Common myeloid progenitor, CD34-positive (primary cell): ENCODE results near the gene IQCH.

ENCODE experiments used
- CTCF ChIA-PET: fragments of 350-600 bp; sonication (Branson Sonifier 250); formaldehyde crosslinking; loops from one replicate; lab custom pipeline; 2021; ENCODE audit warnings: antibody characterized with exemption; lab: Charles Lee
- POLR2A ChIA-PET: fragments of 350-600 bp; sonication (Branson Sonifier 250); formaldehyde crosslinking; loops from one replicate; lab custom pipeline; 2021; ENCODE audit warnings: antibody characterized with exemption; lab: Charles Lee
- DNase-seq, 3 donors: peaks; one replicate each; pipeline versions ENCODE4 v3.0.0 to v3.0.0-alpha.2; 2013
- H3K27ac ChIP-seq, 2 experiments: 1 replicate in 1 of 2; 2 replicates in 1 of 2; pipeline ENCODE4 v1.7.0; 2013; ENCODE audit warnings: inconsistent platforms in 2 of 2, low read length in 2 of 2, mild to moderate bottlenecking in 2 of 2, low read depth in 1 of 2, moderate library complexity in 1 of 2; ENCODE audit not compliant: severe bottlenecking in 2 of 2, insufficient read depth in 1 of 2, poor library complexity in 1 of 2
- H3K27me3 ChIP-seq, 5 experiments: replicated peaks in 2 of 5; 1 replicate in 3 of 5; 2 replicates in 2 of 5; pipeline versions ENCODE4 v1.6.1 to v1.7.0; 2013; ENCODE audit warnings: low read length in 4 of 5, mild to moderate bottlenecking in 2 of 5, moderate library complexity in 2 of 5, inconsistent platforms in 1 of 5; ENCODE audit not compliant: insufficient read depth in 5 of 5, control insufficient read depth in 4 of 5
- H3K36me3 ChIP-seq, 4 experiments: 1 replicate in 2 of 4; 2 replicates in 2 of 4; pipeline versions ENCODE4 v1.6.1 to v1.7.0; 2013; ENCODE audit warnings: low read length in 3 of 4, control low read depth in 1 of 4, mild to moderate bottlenecking in 1 of 4; ENCODE audit not compliant: control insufficient read depth in 4 of 4, insufficient read depth in 4 of 4
- H3K4me1 ChIP-seq, 4 experiments: 1 replicate in 3 of 4; 2 replicates in 1 of 4; pipeline versions ENCODE4 v1.6.1 to v1.7.1; 2013; ENCODE audit warnings: low read length in 3 of 4, mild to moderate bottlenecking in 3 of 4, control low read depth in 1 of 4, inconsistent platforms in 1 of 4, moderate library complexity in 1 of 4; ENCODE audit not compliant: control insufficient read depth in 4 of 4, insufficient read depth in 4 of 4; ENCODE audit errors: control extremely low read depth in 1 of 4
- H3K4me3 ChIP-seq, 7 experiments: 1 replicate in 4 of 7; 2 replicates in 3 of 7; pipeline versions ENCODE4 v1.5.1 to v1.7.0; 2013; ENCODE audit warnings: mild to moderate bottlenecking in 7 of 7, low read length in 6 of 7, moderate library complexity in 6 of 7, inconsistent platforms in 2 of 7, low read depth in 2 of 7, control low read depth in 1 of 7; ENCODE audit not compliant: insufficient read depth in 4 of 7, control insufficient read depth in 1 of 7; ENCODE audit errors: extremely low read depth in 1 of 7
- H3K9me3 ChIP-seq, 5 experiments: 1 replicate in 4 of 5; 2 replicates in 1 of 5; pipeline versions ENCODE4 v1.6.1 to v1.7.1; 2013; ENCODE audit warnings: low read length in 4 of 5, mild to moderate bottlenecking in 2 of 5, inconsistent platforms in 1 of 5, low read depth in 1 of 5, moderate library complexity in 1 of 5; ENCODE audit not compliant: control insufficient read depth in 4 of 5, insufficient read depth in 2 of 5; ENCODE audit errors: control extremely low read depth in 1 of 5
- WGBS: methylation state at CpG from one replicate; pipeline ENCODE4 v1.1.5; 2013; ENCODE audit not compliant: insufficient coverage; 5-methylcytosine and 5-hydroxymethylcytosine counted together

IQCH gene

DNA sequence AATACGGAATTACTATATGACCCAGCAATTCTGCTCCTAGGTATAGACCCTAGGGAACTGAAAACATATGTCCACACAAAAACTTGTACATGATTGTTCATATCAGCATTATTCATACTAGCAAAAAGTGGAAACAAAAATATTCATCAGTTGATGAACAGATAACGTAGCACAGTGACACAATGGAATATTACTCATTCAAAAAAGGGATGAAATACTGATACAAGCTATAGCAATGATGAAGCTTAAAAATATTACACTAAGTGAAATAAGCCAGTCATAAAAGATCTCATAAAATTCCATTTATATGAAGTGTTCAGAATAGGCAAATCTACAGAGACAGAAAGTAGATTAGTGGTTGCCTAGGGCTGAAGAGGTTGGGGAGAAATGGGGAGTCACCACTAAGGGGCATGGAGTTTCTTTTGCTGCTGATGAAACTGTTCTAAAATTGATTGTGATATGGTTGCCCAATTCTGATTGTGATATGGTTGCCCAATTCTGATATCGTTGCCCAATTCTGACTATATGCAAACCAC lies 276.9 kb downstream of the IQCH start:
- Histone ChIP-seq H3K27me3 (no peaks in the 10 kb centered on the region), H3K4me1 (no peaks in the 10 kb centered on the region), H3K36me3 (peaks cover 0 to 16% (median 8%) of the 10 kb centered on the region in 4 experiments), H3K27ac (no peak overlapping the region), H3K4me3 (no peak overlapping the region), H3K9me3 (no peaks in the 10 kb centered on the region)
- ChIA-PET CTCF (no interaction called here), POLR2A (no interaction called here)
- no peak for DNase-seq
- 100% methylated on average over 2 of the region's 3 CpGs for WGBS

DNA sequence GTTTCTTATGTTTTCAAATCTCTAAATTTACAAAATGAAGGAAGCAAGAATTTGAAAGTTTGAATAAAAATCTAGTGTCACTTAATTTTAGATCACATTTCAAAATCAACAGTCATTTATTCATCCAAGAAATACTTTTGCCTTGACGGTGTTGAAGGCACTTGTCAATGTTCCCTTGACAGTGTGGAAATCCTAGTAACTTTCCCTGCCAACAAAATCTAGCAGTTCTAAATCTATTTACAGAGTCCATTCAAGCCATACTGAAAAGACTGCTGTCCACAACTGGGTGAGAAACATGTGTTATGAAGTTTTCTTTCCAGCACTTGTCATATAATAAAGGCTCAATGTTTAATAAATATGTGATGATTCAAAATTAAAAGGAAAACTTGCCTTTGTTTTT lies 279.3 kb downstream of the IQCH start:
- CTCF ChIA-PET: interaction anchor here (1.4 kb wide), 1 partner anchor 10 kb away, joined by 6 read pairs; no protein-coding TSS in a partner anchor
- 100% methylated on average over 1 of the region's 1 CpG for WGBS
- Histone ChIP-seq H3K27me3 (no peaks in the 10 kb centered on the region), H3K27ac (no peak overlapping the region), H3K9me3 (no peaks in the 10 kb centered on the region), H3K4me1 (no peaks in the 10 kb centered on the region), H3K4me3 (no peak overlapping the region), H3K36me3 (no peaks in the 10 kb centered on the region)
- DNase-seq: no peak
- POLR2A ChIA-PET: no interaction called here

DNA sequence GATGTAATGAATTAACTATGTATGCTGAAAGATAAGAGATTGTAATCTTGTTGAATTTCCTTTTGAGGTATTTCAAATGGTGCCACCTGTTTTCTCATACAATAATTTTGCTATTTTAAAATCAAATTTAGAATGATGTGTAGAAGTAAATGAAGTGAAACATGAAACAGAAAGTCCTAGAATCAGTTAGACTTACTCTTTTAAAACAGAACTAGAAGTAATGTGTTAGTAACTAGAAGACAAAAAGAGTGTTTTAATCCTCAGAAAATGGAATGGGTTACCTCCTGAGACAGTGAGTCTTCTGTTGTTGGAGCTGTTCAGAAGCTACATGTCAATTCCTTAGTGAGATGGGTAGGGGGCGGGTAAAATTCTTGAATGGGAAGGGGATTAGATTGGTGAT lies 279.8 kb downstream of the IQCH start:
- H3K27ac ChIP-seq: no peak overlapping the region
- no peaks in the 10 kb centered on the region for H3K36me3 ChIP-seq
- ChIA-PET CTCF (interaction anchor here (1.4 kb wide), 1 partner anchor 10 kb away, joined by 6 read pairs; no protein-coding TSS in a partner anchor), POLR2A (no interaction called here)
- WGBS: no CpG with 5 or more reads among the region's 1 CpG
- H3K9me3 ChIP-seq: no peaks in the 10 kb centered on the region
- no peak overlapping the region for H3K4me3 ChIP-seq
- DNase-seq: no peak
- peaks cover 0 to under 1% (median under 1%) of the 10 kb centered on the region in 4 experiments for H3K4me1 ChIP-seq
- H3K27me3 ChIP-seq: no peaks in the 10 kb centered on the region

DNA sequence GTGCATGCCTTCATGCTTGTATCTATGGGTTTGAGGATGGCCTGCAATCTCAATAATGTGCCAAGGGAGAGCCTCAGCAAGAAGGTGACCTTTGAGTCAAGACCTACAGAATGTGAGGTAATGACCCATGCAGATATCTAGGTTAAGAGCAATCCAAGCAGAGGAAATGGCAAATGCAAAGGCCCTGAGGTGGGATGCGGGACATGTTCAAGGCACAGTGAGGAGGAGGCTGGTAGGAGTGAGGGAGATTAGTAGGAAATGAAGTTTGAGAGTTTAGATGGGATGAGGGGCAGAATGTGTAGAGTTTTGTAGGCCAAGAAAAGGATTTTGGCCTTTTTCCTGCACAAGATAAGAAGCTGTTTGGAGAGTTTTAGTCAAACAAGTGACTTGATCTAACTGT lies 283.2 kb downstream of the IQCH start:
- ChIA-PET POLR2A (no interaction called here), CTCF (interaction anchor here (2.0 kb wide), 1 partner anchor 10 kb away, joined by 5 read pairs; no protein-coding TSS in a partner anchor)
- no peaks in the 10 kb centered on the region for H3K27me3 ChIP-seq
- H3K36me3 ChIP-seq: no peaks in the 10 kb centered on the region
- no peak overlapping the region for H3K27ac ChIP-seq
- DNase-seq: no peak
- H3K9me3 ChIP-seq: no peaks in the 10 kb centered on the region
- WGBS: 100% methylated on average over 1 of the region's 1 CpG
- peaks cover 5 to 19% (median 14%) of the 10 kb centered on the region in 4 experiments for H3K4me1 ChIP-seq
- H3K4me3 ChIP-seq: no peak overlapping the region

DNA sequence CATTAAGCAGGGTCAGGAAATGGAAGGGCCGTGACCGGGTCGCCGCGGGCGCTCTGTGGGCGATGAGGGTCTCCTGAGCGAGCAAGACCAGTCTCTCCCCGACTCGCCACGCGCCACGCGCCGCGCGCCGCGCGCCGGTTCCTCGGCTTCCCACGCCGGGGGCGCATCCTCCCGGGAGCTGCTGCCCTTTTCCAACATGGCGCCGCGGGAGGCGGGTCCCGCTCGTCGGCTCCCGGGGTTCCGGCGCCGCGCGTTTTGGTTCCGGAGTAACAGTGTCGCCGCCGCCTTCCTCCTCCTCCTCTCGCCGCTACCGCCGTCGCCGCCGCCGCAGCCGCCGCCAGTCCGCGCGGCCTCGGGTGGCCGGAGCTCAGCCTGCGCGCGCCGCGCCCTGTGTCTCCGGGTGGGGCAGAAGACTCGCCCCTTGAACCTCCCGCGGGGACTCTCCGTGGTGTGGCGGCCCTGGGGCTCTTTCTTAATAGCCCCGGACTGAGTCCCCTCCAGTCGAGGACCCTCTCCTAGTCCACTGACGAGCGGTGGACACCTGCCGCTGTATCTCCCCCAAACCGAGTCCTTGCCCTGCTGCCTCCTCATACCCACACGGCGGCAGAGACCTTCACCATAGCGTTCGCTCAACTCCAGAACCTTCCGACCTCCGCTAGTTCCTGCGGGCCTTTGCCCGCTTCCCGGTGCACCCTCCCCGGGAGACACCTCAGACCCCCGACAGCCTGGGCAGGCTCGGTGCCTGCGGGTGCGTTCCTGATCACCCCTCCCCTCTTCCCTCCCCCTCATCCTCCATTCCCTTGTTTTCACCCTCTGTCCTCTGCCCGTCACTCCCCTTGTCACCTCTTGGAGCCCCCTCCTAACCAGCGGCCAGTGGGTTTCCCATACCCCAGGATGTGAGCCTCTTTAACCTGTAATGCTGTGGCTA lies 288.1 kb downstream of the IQCH start, which contains the start of gene MAP2K5:
Gene MAP2K5, plus strand, starts transcription at position 284 of the 928 bp plus-strand sequence. Its CDS starts 633 bp downstream, at position 917.
- WGBS: 0% methylated on average over 49 of the region's 91 CpGs

DNA sequence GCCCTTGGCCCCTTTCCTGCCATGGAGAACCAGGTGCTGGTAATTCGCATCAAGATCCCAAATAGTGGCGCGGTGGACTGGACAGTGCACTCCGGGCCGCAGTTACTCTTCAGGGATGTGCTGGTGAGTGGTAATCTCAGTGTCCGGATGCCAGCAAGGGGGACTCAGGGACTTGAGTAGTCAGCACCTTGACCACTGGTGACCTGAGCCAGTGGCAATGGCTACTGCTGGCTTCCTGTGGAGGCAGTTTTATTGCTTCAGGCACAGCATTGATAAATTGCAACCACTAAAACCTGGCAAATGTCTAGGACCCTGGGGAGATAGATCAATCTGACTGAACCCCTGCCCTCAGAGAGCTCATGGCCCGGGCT lies 288.7 kb downstream of the IQCH start:
- DNase-seq: no peak
- POLR2A ChIA-PET: interaction anchor here (1.5 kb wide), 1 partner anchor 22 kb away, joined by 4 read pairs; no protein-coding TSS in a partner anchor
- H3K36me3 ChIP-seq: peaks cover 5 to 19% (median 12%) of the 10 kb centered on the region in 4 experiments
- peak overlapping the region; percentile 85 to 100 (median 93) for H3K4me3 ChIP-seq
- H3K4me1 ChIP-seq: peaks cover 5 to 34% (median 28%) of the 10 kb centered on the region in 4 experiments
- CTCF ChIA-PET: interaction anchor here (0.8 kb wide), 1 partner anchor 44 kb away, joined by 3 read pairs; no protein-coding TSS in a partner anchor
- WGBS: 68% methylated on average over 7 of the region's 7 CpGs
- H3K9me3 ChIP-seq: no peaks in the 10 kb centered on the region
- peak overlapping the region; percentile 73 to 88 for H3K27ac ChIP-seq
- no peaks in the 10 kb centered on the region for H3K27me3 ChIP-seq

More for the DNA sequence above, 288.1 kb downstream of the IQCH start, which contains the start of gene MAP2K5:
- peak within 1 kb of the TSS; percentile 85 to 100 (median 93) for H3K4me3 ChIP-seq
- H3K36me3 ChIP-seq: peaks cover 5 to 16% (median 12%) of the 10 kb centered on the region in 4 experiments
- no peaks in the 10 kb centered on the region for H3K9me3 ChIP-seq
- peak within 1 kb of the TSS; percentile 73 to 88 for H3K27ac ChIP-seq
- peak; percentile 60 to 73 (median 61) for DNase-seq
- ChIA-PET CTCF (no interaction called here), POLR2A (interaction anchor here (0.6 to 1.5 kb wide), 2 partner anchors 19 to 21 kb away, joined by 3 to 4 read pairs; no protein-coding TSS in a partner anchor)
- H3K4me1 ChIP-seq: peaks cover 5 to 32% (median 28%) of the 10 kb centered on the region in 4 experiments
- no peaks in the 10 kb centered on the region for H3K27me3 ChIP-seq
